Right lobe of liver (tissue), 6 donors: Measurements from ENCODE around the gene C11orf98. TPM values are rescaled to one million over a fixed set of nuclear protein-coding genes. Genes with fewer than 3 reads are reported as not detected.

ENCODE experiments used
- ATAC-seq, 4 donors: fragments of 200-7000 bp; cut with Tn5 transposase; one replicate each; pipeline ENCODE4 v1.9.1; 2020; ENCODE audit warnings: mild to moderate bottlenecking in 4 of 4, moderate library complexity in 4 of 4
- DNase-seq, 3 donors: peaks; one replicate each; pipeline ENCODE4 v3.0.0-alpha.2; 2020
- H3K27ac ChIP-seq, 3 donors: fragments of 200-600 bp; one replicate each; pipeline ENCODE4 v1.8.0; 2022
- H3K27me3 ChIP-seq, 2 donors: fragments of 200-600 bp; one replicate each; pipeline ENCODE4 v1.8.0; 2022
- H3K36me3 ChIP-seq, 4 donors: fragments of 200-600 bp; sonication (generic) in 1 of 4; one replicate each; pipeline versions ENCODE4 v1.5.1 to v1.8.0; 2017 to 2022; ENCODE audit warnings: control low read depth in 1 of 4
- H3K4me1 ChIP-seq, 4 donors: fragments of 200-600 bp; sonication (generic) in 1 of 4; one replicate each; pipeline versions ENCODE4 v1.5.1 to v1.8.0; 2017 to 2022; ENCODE audit warnings: control low read depth in 1 of 4
- H3K4me3 ChIP-seq, 3 donors: fragments of 200-600 bp; one replicate each; pipeline ENCODE4 v1.8.0; 2022
- H3K9me3 ChIP-seq, 4 donors: fragments of 200-600 bp; sonication (generic) in 1 of 4; one replicate each; pipeline versions ENCODE4 v1.5.1 to v1.8.0; 2017 to 2022; ENCODE audit warnings: control low read depth in 1 of 4
- POLR2A ChIP-seq: fragments of 450-650 bp; IDR thresholded peaks from one replicate; pipeline ENCODE4 v1.6.1; 2017; ENCODE audit warnings: antibody characterized with exemption, mild to moderate bottlenecking
- WGBS: methylation state at CpG from one replicate; pipeline ENCODE4 v1.1.6; 2018; ENCODE audit warnings: low coverage, low lambda C conversion rate; ENCODE audit not compliant: insufficient coverage; ENCODE audit errors: missing lambda C conversion rate; 5-methylcytosine and 5-hydroxymethylcytosine counted together
- intact Hi-C, 2 donors: fragments of 100-400 bp; cut with DNase I; formaldehyde crosslinking; loops; one replicate each; pipeline versions ENCODE4 v1.11.2 to v1.14.1; 2022
- total RNA-seq, 6 experiments: library from RNA; depleted of rRNA in 2 of 6; stranded (reverse); fragments of >200 nt in 2 of 6; fragmentation: NEBNext Ultra II Directional in 3 of 6; extraction: Animal tissue kit (Norgen Biotek cat#: 25700) in 3 of 6; gene quantifications; one replicate each; pipeline versions ENCODE4 v1.1.0 to v1.2.4, GENCODE V29; 2016 to 2023
- TF ChIP-seq, protein P1 (sequence below), 4 donors: fragments of 200-600 bp in 3 of 4; fragments of 450-650 bp in 1 of 4; IDR thresholded peaks; one replicate each; pipeline versions ENCODE4 v1.5.1 to v1.8.0; 2016 to 2022; ENCODE audit warnings: antibody characterized with exemption in 4 of 4, mild to moderate bottlenecking in 2 of 4
- donor health status: DM: no; HTN: yes; CAD: no.
- donor health status: DM: no; HTN: no; CAD: no.
- donor health status: DM: no; HTN: no; CAD: no.
- donor health status: DM: no; HTN: yes; CAD: no.
- donor health status: DM: no; HTN: yes; CAD: no.

The C11orf98 gene
- total RNA-seq, 6 experiments from 2014 or later, result 18.6 to 52.0 (median 25.6) TPM

DNA sequence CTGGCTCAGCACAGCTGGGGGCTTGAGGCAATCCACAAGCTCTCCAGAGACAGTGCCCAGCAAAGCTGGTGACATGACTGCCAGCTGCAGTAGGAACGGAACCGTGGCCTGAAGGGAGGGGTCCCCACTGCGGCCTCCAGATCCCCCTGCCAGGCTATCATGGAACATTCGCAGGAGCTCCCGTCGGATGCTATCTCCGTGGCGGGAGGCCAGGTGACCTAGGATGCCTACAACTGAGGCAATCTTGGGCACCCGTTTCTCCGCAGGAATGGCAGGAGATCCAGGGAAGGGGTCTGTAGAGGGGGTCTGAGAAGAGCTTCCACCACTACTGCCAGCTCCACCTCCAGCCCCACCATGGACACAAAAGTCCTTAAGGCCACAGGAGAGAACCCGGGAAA lies 16.0 kb downstream of the C11orf98 start:
- H3K36me3 ChIP-seq, result peaks cover 0 to 13% (median 5%) of the 10 kb centered on the region in 4 donors
- no peak overlapping the region for H3K4me3 ChIP-seq
- ATAC-seq (no peak), DNase-seq (peak in 1 of 3 donors; percentile 19)
- H3K27ac ChIP-seq, result no peak overlapping the region
- H3K9me3 ChIP-seq, result no peaks in the 10 kb centered on the region
- 75% methylated on average over 2 of the region's 11 CpGs for WGBS
- intact Hi-C loops, result no loop called here
- no peak for TF ChIP-seq POLR2A
- TF ChIP-seq, protein P1, sequence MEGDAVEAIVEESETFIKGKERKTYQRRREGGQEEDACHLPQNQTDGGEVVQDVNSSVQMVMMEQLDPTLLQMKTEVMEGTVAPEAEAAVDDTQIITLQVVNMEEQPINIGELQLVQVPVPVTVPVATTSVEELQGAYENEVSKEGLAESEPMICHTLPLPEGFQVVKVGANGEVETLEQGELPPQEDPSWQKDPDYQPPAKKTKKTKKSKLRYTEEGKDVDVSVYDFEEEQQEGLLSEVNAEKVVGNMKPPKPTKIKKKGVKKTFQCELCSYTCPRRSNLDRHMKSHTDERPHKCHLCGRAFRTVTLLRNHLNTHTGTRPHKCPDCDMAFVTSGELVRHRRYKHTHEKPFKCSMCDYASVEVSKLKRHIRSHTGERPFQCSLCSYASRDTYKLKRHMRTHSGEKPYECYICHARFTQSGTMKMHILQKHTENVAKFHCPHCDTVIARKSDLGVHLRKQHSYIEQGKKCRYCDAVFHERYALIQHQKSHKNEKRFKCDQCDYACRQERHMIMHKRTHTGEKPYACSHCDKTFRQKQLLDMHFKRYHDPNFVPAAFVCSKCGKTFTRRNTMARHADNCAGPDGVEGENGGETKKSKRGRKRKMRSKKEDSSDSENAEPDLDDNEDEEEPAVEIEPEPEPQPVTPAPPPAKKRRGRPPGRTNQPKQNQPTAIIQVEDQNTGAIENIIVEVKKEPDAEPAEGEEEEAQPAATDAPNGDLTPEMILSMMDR (IDR thresholded peaks at IDR 0.05), result no peak
- H3K27me3 ChIP-seq, result no peaks in the 10 kb centered on the region
- peaks cover 0 to 29% (median 8%) of the 10 kb centered on the region in 4 donors for H3K4me1 ChIP-seq

DNA sequence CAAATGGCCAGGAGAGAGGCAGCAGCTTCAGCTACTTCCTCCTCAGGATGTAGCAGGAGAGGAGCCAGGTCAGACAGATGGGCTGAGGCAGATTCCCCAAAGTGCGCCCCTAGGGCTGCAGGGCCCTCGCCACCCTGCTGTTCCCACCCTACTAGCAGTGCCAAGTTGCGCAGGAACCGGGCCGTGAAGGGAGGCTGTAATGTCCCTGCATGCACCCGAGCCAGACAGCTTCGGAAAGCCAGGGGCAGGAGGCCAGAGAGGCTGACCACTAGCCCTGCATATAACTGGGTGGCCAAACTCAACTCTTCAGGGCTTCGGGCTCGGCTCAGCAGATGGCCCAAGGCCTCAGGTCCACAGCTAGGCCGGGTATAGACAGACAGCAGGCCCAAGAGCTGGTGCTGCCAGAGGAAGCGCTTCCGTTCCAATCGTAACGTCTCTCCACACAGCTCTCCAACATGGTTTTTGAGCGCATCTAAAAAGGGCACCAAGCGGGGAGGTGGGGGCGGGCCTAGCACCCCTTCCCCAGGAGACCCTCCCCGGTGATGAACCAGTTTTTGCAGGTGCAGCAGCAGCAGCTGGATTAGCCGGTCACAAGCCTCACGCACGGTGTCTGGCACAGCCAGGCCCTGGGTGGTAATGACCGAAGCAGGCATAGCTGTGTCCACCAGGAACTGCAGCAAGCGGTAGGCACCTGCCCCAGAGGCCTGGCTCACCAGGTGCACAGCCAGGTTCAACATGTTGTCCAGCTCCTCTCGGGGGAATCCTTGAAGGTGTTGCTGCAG lies 16.6 kb downstream of the C11orf98 start:
- no peak for TF ChIP-seq POLR2A
- TF ChIP-seq, protein P1 (IDR thresholded peaks at IDR 0.05), result no peak
- ATAC-seq (no peak), DNase-seq (no peak)
- Histone ChIP-seq H3K4me3 (no peak overlapping the region), H3K27me3 (no peaks in the 10 kb centered on the region), H3K4me1 (peaks cover 0 to 29% (median 8%) of the 10 kb centered on the region in 4 donors), H3K9me3 (no peaks in the 10 kb centered on the region), H3K36me3 (peaks cover 0 to 18% (median 5%) of the 10 kb centered on the region in 4 donors), H3K27ac (no peak overlapping the region)
- intact Hi-C loops, result no loop called here
- WGBS, result 89% methylated on average over 6 of the region's 24 CpGs

DNA sequence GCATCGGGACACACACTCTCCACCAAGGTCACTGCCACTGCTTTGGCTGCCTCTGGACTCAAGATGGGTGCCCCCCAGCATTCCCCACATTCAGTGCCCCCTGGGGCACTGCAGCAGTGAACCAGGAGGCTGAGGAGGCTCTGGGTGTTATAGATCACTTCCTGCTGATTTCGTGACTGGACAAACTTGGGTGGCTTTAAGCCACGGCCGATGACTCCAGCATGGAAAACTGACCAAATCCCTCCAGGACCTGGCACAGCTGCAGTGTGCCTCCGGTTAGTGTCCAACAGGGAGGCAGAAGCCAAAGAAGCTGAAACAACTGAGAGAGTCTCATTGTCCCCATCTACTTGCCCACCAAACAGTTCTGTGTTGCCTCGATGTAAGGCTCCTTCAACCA lies 17.4 kb downstream of the C11orf98 start:
- intact Hi-C loops, result no loop called here
- Histone ChIP-seq H3K36me3 (peaks cover 0 to 25% (median 9%) of the 10 kb centered on the region in 4 donors), H3K9me3 (no peaks in the 10 kb centered on the region), H3K27ac (no peak overlapping the region), H3K27me3 (no peaks in the 10 kb centered on the region), H3K4me1 (peaks cover 0 to 28% (median 8%) of the 10 kb centered on the region in 4 donors), H3K4me3 (no peak overlapping the region)
- ATAC-seq, result no peak
- DNase-seq, result no peak
- TF ChIP-seq POLR2A, result no peak
- TF ChIP-seq, protein P1 (IDR thresholded peaks at IDR 0.05), result no peak
- WGBS, result 80% methylated on average over 3 of the region's 6 CpGs

DNA sequence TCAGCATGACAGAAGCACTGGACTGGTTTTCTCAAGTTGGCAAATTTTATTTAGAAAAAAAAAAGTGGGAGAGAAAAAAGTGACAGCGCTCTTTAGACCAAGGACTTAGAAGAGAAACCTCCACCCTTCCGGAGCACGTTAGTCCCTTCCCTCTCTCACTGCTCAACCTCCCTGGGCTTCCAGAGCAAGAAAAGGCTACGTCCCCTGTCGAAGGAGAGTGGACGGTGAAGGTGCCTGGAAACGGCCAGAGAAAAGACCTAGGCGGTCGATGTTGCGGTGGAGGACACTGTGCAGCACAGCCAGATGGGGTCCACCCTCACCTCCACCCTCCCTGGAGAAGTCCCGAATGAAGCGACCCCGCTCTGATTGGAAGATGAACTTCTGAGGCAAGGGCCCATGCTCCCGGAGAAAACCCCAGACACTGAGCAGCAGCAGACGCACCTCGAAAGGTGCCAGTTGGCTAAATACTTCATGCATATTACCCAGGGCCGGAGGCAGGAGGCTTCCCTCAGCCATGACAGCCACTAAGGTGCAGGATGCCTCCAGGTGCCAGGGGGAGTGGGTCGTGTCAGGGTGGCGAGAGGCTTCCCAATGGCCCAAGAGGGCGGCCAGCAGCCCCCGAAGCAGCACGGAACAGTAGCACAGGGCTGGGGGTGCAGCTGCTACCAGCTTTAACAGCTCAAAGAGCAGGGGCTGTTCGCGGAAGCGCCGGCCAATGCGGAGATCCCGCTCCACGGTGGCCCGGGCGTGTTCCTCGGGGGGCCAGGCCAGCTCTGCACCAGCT lies 18.0 kb downstream of the C11orf98 start:
- ATAC-seq (peak in 1 of 4 donors; percentile 6), DNase-seq (peak in 1 of 3 donors; percentile 52)
- TF ChIP-seq, protein P1 (IDR thresholded peaks at IDR 0.05), result no peak
- no peak for TF ChIP-seq POLR2A
- no peaks in the 10 kb centered on the region for H3K27me3 ChIP-seq
- H3K4me3 ChIP-seq, result peak overlapping the region in 2 of 3 donors; percentile 21 to 98
- peaks cover 0 to 26% (median 11%) of the 10 kb centered on the region in 4 donors for H3K36me3 ChIP-seq
- intact Hi-C loops, result no loop called here
- peaks cover 0 to 22% (median 8%) of the 10 kb centered on the region in 4 donors for H3K4me1 ChIP-seq
- peak overlapping the region in 2 of 3 donors; percentile 20 to 55 for H3K27ac ChIP-seq
- no peaks in the 10 kb centered on the region for H3K9me3 ChIP-seq
- WGBS, result 25% methylated on average over 11 of the region's 32 CpGs
